Cardiac septum (tissue), 1 donor: ENCODE results near the gene P4HA3. TPM values are rescaled to one million over a fixed set of nuclear protein-coding genes. Genes with fewer than 3 reads are reported as not detected.

Source experiments
- DNase-seq: peaks from one replicate; pipeline ENCODE4 v3.0.0-alpha.2; 2020; ENCODE audit warnings: low spot score
- intact Hi-C: fragments of 100-400 bp; cut with DNase I; formaldehyde crosslinking; loops from one replicate; pipeline ENCODE4 v1.14.0; 2022
- total RNA-seq: library from RNA; stranded (reverse); fragmentation: NEBNext Ultra II Directional; extraction: Animal tissue kit (Norgen Biotek cat#: 25700); gene quantifications from one replicate; pipeline ENCODE4 v1.2.1, GENCODE V29; 2021
- donor health status: DM: no; HTN: no; CAD: no.

The P4HA3 gene
- total RNA-seq, 1 donor from 2014 or later: 0.54 TPM

DNA sequence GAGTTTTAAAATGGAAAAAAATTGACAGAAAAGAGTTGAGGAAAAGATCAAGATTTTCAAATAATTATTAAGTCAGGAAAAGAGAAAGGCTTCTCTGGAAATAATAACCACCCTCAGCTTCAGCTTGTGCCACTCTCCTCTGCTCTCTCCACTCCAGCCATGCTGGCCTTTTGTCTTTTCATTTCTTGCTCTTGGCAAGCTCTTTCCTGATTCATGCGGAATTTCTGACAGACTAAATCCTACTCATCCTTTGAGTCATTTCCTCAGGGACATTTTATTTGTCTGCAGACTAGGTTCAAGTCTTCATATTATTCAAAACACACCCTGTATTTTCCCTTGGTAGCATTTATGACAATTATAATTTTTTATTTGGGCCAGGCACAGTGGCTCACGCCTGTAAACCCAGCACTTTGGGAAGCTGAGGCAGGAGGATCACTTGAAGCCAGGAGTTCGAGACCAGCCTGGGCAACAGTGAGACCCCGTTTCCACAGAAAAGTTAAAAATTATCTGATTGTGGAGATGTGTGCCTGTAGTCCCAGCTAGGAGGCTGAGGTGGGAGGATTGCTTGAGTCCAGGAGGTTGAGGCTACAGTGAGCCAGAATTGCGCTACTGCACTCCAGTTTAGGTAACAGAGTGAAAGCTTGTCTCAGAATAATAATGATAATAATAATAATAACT is 7.8 kb upstream of the P4HA3 start:
- intact Hi-C loops: no loop called here
- no peak for DNase-seq

DNA sequence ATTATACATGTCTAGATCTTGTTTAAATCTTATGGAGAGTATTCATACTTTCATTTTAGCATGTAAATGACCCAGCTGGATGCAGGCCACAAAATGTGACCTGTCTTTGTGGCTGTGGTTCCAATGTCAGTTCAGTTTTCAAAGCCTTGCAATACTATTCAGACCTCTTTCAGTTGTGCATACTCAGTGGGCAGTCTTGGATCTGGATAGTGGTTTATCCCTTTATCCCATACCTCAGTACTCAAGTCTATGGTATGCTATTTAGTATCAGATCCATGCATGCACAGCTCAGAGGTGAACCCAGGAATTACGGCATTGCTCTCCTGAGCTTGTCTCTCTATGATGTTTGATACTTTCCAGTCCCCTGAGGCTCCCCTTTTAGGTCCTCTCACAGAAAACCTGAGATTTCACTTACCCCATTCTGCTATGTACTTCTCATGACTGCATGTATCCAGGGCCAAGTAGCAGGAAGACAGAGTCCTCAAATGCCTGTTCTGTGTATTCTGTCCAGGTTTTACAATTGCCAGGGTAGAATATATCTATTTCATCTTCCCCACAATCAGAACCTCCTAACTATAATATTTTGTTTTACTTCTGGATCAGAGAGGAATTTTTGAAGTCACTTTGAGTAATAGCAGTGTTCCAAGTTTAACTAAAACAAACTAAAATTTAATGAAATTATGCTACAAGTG is 6.9 kb upstream of the P4HA3 start:
- intact Hi-C loops: no loop called here
- DNase-seq: no peak

DNA sequence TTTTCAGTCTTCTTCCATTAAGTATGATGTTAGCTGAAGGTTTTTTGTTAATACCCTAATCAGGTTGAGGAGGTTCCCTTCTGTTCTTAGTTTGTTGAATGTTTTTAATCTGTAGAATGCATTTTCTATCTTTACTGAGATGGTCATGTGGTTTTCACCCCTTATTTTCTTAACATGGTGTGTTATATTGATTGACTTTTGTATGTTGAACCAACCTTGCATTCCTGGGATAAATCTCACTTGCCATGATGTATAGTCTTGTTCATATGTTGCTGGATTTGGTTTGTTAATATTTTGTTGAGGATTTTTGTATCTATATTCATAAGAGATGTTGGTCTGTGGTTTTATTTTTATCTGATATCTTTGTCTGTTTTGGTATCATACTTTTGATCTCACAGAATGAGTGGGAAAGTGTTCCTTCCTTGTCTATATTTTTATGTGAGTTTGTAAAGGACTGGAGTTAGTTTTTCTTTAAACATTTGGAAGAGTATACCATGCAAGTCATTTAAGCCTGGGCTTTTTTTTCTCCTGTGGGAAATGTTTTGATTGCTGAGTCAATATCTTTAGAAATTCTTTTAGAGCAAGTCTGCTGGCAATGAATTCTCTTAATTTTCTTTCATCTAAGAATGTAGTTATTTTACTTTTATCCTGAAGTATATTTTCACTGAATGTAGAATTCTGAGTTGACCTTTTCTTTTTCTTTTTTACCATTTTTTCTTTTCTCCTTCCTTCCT is 5.5 kb upstream of the P4HA3 start:
- intact Hi-C loops: no loop called here
- no peak for DNase-seq

DNA sequence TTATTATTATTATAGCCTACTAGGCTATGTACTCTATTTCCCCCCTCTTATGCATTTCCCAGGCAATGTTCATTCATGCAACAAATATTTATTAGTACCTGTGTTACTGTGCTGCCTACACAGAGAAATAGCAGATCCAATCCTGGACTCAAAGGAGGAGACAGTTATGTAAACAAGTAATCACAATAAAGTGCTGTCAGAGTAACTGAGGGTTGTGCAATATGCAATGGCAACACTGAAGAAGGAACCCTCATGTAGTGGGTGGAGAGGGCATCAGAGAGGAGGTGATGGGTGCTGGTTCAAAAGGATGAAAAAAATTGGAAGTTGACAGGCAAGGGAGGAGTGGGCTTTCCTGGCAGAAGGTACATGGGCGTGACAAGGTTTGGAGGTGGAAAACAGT is 886 bp upstream of the P4HA3 start:
- no peak for DNase-seq
- intact Hi-C loops: no loop called here

DNA sequence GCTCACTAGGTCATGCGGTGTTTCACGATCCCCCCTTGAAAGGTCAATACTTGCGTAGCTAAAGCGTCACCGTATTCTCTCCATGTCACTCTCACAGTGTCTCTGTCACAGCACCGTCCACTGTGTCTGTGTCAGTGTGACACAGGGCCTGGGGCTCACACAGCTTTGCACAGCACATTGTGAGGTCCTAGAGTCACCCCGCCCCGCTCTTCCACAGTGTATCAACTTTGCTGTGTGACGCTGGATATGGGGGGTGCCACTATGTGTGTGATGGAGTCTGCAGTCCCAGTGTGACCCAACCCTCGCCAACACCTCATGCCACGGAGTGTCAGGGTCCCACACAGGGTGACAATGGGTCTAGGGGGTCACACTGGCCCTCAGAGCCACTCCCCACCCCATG is 583 bp downstream of the P4HA3 start:
- intact Hi-C loops: no loop called here
- DNase-seq: no peak

DNA sequence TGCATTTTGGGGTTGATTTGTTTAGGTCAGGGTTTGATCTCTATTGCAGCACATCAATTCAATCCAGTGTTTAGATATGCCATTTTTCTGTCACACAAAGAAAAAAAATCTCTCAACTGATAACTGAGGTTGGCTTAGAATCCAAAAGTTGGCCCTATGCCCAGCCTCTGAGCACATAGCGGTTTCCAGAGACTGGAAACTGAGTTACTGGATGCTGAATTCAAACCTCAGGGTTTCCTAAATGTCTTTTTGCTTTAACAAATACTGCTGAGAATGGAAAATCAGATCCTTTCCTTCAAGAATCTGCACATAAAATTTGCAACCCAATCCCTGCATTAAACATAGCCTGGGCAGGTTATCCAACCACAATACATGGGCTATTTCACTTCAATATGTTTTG is 4.0 kb downstream of the P4HA3 start:
- no peak for DNase-seq
- intact Hi-C loops: no loop called here

DNA sequence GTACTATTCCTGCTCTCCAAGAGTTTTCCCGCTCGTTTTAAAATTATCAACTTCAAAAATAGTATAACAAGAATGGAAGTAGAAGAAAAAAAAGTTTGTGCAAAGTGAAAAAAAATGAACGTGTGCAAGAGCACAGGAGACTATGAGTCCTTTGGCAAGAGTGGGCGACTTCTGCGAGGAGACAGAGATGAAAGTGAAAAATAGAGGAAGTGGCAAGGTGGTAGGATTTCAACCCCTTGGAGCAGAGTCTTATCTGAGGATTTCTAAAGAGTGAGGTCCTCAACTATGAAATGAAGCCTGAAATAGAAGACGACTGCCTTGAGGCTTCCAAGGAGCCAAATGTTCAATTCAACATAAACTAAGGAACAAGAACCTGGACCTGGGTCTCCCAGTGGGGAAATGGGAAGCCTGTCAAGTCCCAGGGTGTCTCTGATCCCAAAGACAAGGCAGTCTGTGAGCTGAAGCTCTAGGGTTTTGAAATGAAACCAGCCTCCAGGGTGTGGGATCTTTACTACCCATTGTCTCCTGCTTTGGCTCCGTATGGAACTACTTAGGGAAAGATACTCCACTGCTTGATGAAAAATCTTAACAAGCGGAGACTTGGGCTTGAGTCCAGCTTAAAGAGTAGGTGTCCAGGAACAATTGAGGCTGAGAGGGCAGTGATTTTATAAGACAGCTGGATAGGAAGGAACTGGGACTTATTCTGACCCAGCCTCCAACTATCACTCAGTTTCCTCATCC is 4.8 kb downstream of the P4HA3 start:
- DNase-seq: no peak
- intact Hi-C loops: no loop called here

DNA sequence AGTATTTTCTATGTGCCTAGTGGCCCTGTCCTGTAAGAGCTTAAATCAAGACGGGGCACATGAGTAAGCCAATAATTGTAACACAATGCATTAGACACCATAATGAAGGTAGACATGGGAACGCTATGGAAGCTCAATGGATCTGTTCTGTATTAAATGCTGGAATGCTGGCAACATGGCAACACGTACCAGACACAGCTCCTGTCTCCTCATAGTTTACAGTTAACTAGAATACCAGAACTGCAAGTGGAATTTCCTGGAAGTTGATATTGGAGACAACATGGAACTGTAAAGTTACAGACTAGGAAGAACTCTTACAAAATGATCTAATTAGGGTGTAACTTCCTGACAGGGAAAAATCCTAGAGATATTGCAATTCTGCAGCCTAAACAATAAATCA is 12.4 kb downstream of the P4HA3 start:
- DNase-seq: no peak
- intact Hi-C loops: no loop called here

DNA sequence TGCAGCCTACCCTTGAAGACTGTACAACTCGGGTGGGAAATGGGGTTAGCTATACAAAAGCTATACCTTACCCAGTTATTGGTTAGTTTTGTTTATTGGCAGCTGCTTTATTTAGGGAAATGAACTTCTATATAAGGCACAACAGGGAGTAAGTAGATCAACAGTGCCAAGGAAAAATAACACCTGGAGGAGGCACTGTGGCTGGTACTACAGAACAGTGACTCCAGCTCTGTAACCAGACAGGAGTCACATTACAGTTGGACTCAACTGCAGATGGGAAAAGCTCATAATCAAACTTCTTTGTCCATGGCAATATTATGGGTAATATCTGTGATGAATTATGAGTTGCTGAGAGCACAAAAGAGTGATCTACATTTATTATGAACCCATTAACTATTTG is 14.0 kb downstream of the P4HA3 start:
- intact Hi-C loops: no loop called here

DNA sequence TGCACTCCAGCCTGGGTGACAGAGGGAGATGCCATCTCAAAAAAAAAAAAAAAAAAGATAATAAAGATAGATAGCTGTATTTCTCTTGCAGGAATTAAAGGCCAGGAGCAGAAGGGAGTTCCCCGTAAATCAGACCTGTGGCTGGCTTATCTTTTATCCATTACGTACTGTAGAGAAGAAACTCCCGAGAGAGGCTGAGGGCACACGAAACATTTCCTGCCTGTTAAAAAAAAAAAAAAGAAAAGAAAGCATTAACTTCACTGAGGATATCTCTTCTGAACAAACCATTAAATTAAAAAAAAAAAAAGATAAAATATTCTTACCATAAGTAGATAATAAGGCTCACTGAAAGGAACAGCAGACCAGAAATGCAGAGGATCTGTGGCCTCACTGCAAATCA is 22.5 kb downstream of the P4HA3 start:
- intact Hi-C loops: no loop called here
- DNase-seq: no peak

More for the DNA sequence above, 14.0 kb downstream of the P4HA3 start:
- no peak for DNase-seq

DNA sequence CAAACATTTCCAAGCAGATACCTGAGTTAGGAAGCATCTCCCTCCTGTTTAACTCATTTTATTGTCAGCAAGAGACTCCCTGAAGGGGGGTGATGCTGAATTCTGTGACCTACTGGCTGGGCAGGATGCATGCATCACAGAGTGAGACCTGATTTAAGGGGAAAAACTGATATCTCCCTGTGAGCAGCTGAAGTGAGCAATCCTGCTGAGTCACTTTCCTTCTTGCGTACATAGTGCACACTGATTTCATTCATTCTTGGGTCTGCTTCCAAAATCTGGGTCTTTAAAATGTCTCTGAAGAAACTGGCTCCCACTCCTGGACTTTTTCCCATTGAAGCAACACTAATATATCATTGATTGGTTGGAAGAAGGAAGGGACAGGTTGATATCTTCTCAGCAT is 23.3 kb downstream of the P4HA3 start:
- no peak for DNase-seq
- intact Hi-C loops: no loop called here

DNA sequence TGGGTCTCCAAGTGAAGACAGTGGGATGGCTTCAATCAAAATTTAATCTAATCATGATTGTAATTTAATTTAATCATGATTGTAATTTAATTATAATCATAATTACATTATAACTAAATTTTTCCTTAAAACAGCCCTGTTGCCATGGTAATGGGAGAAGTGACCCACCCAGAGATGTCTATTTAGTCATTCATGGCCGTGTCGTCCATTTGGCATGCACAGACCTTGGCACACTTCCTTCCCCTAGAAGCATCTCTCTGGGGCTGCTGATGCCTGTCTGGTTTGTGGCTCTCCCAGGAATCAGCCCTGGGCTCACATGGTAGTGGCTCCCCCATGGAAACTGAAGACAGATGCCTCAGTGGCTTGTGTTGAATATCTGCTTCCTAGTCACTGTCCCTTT is 27.0 kb downstream of the P4HA3 start:
- intact Hi-C loops: no loop called here

DNA sequence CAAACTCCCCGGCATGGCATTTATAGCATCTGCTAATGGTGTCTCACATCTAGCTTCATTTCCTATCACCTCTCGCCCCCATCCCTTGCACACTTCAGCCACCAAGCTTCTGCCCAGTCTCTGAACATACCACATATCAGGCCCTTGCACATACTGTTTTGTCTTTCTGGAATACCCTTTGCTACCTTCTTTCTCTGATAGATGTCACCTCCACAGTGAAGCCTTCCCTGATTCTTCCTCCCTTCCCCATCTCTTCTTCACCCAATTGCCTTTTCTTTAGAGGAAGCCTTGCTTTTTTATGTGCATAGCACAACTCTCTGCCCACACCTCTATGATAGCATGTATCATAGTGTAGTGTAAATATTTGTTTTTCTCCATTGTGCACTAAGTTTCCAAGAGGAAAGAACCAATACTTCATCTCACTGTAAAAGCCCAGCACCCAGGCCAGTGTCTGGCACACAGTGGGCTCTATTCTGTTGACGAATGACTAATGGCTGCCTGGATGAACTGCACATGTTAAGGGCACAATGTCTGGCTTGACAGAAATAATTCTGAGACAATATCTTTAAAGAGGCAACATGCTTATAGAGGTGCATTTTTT is 27.8 kb downstream of the P4HA3 start:
- no peak for DNase-seq
- intact Hi-C loops: no loop called here

More for the DNA sequence above, 27.0 kb downstream of the P4HA3 start:
- DNase-seq: no peak

DNA sequence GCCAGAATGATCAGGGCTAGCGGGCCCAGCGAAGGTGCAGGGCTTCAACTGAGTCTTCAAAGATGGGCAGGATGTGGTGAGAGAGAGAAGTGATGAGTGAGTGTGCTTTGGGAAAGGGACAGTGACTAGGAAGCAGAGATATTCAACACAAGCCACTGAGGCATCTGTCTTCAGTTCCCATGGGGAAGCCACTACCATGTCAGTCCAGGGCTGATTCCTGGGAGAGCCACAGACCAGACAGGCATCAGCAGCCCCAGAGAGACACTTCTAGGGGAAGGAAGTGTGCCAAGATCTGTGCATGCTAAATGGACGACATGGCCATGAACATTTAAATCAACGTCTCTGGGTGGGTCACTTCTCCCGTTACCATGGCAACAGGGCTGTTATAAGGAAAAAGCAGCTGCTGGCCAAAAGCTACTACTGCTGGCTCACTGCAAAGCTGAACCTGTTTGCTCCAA is 28.5 kb downstream of the P4HA3 start:
- intact Hi-C loops: no loop called here

DNA sequence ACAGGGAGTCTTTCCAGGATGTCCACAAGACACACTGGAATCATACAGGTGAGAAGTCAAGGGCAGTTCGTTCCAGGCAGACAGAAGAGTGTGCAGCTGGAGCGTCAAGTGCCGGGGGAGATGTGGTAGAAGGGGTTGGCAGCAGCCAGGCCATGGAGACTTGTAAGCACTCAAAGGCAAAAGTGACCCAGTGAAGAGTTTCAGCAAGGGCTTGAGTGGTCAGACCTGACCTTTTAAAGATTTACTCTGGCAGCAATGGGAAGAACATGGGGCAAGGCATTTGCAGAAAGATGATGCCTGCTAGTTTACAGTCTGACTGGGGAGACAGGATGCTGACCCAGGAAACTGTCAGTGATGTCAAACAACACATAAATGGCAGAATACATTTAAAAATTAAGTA is 29.0 kb downstream of the P4HA3 start:
- intact Hi-C loops: no loop called here
- no peak for DNase-seq

More for the DNA sequence above, 28.5 kb downstream of the P4HA3 start:
- no peak for DNase-seq

DNA sequence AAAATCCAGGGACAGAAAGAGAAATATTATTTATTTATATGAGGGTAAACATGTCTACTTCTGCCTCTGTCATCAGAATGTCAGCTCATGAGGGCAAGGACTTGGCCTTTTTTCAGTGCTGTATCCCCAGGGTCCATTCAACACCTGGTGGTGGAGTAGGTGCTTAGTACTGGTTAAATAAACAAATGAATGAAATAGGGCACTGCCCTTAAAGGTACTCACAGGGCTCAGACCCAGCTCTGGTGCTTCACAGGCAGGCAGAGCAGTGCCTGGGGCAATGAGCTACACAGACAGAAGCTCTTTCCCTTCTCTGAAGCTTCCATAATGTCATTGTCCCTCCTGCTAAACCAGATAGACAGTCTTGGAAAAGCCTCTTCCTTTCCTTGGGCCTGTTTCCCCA is 30.9 kb downstream of the P4HA3 start:
- intact Hi-C loops: no loop called here

DNA sequence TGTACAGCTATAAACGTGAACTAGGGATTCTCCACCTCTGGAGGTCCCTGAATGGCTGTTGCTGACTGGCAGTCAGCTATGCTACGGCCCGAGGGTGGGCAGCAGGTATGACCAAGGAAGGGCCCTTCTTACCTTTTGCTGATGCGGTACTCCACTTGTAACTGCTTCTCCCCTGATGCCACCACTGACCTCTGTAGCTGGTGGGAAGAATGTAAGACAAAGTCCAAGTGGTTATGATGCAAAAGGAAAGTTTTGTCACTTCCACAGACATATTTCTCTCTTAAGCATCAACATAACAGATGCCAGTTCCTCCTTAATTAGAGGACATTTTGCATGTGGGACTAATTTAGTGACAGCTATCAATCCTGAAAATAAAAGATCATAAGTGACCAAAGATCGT is 32.2 kb downstream of the P4HA3 start:
- DNase-seq: no peak
- intact Hi-C loops: no loop called here

More for the DNA sequence above, 30.9 kb downstream of the P4HA3 start:
- DNase-seq: no peak

DNA sequence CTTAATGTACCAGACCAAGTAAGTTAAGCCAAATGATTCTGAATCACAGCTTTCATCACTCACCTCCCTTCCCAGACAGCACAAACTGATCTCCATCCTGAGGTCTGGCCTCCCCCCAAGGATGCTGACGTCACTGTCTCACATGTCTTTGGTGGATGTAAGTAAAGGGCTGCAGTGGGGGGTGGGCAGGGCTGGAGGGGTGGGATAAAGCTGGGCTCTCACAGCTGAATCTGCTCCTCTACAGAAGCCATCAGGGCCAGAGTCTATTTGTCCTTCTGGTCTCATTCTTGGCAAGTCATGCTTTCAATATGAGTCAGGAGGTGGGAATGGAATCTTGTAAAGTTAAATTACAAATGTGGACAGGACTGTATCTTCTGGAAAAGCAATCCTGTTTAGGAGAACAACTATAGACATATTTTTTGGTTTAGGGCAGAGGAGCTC is 32.7 kb downstream of the P4HA3 start:
- intact Hi-C loops: no loop called here
- no peak for DNase-seq

DNA sequence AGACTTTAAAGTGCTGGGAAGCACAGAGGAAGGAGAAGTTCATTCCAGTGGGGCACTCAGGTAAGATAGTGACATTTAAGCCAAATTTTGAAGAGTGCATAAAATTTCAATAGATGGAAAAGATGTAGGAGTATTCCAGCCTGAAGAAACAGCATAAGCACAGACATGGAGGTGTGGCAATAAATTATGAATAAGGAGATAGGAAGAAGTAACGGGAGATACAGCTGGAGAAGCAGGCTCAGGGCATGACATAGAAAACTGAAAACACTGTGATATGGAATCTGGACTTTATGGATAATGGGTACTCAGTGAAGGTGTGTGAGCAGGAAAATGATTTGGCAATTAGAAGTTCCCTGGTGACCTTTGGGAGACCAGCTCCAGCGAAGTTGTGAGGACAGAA is 33.3 kb downstream of the P4HA3 start:
- intact Hi-C loops: no loop called here
- no peak for DNase-seq

DNA sequence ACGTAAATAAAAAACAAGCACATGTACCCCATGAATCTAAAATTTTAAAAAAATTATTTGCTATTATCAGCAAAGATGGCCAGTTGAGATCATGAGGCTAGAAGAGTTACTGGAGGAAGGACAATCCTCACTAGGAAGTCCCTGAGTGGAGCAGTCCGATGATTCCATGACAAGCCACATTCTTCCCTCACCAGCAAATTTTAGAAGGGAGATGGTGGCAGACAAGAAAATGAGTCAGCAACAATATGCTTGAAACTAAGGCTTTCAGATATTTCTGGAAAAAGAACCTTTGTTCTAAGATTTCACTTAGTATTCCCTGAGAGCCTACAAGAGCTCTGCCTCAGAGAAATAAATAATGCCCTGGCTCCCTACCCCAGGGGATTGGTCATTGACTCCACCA is 34.9 kb downstream of the P4HA3 start:
- intact Hi-C loops: no loop called here
- no peak for DNase-seq
